ENCODE results near the gene ADORA3.

DNA sequence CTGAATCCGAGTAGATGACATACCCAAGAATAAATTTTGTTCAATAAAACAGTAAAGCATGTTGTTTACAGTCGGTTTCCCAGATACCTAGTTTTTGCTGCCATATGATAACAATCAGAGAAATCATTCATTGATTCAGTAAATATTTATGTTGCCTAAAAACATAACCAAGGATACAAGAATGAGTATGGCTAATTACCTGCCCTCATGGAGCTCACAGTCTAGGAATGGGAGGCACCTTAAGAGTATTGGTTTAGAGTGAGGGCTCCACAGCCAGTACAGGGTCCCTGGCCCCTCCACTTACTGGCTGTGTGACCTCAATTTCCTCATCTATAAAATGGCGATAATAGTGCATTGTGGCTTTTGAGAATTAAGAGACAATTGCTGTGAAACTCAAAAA is 53.2 kb downstream of the ADORA3 start:
- no peak for TF ChIP-seq POLR2A (IDR thresholded peaks at IDR 0.05; ENCODE audit: low read depth, low read length)
- TF ChIP-seq, protein P1, sequence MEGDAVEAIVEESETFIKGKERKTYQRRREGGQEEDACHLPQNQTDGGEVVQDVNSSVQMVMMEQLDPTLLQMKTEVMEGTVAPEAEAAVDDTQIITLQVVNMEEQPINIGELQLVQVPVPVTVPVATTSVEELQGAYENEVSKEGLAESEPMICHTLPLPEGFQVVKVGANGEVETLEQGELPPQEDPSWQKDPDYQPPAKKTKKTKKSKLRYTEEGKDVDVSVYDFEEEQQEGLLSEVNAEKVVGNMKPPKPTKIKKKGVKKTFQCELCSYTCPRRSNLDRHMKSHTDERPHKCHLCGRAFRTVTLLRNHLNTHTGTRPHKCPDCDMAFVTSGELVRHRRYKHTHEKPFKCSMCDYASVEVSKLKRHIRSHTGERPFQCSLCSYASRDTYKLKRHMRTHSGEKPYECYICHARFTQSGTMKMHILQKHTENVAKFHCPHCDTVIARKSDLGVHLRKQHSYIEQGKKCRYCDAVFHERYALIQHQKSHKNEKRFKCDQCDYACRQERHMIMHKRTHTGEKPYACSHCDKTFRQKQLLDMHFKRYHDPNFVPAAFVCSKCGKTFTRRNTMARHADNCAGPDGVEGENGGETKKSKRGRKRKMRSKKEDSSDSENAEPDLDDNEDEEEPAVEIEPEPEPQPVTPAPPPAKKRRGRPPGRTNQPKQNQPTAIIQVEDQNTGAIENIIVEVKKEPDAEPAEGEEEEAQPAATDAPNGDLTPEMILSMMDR (conservative IDR thresholded peaks at IDR 0.05; ENCODE audit: low read depth, low read length), result no peak
- TF ChIP-seq CEBPB (IDR thresholded peaks at IDR 0.05; ENCODE audit: low read depth, low read length), result no peak
